NB4 (cell line): ENCODE measurements around the gene MBNL2.

Source experiments
- DNase-seq: peaks from one replicate; pipeline ENCODE4 v3.0.0; 2010; ENCODE audit warnings: low read depth
- H3K4me3 ChIP-seq: one replicate; pipeline ENCODE4 v1.5.1; 2011; ENCODE audit warnings: mild to moderate bottlenecking, low read depth, low read length, moderate library complexity
- MYC ChIP-seq: IDR thresholded peaks from 2 replicates; pipeline ENCODE4 v1.6.1; 2011; ENCODE audit warnings: low read depth, low read length
- POLR2A ChIP-seq: IDR thresholded peaks from 2 replicates; pipeline ENCODE4 v1.6.1; 2011; ENCODE audit warnings: mild to moderate bottlenecking; ENCODE audit not compliant: insufficient read length; ENCODE audit errors: extremely low read depth
- TF ChIP-seq, protein P1 (sequence below): IDR thresholded peaks from 2 replicates; pipeline ENCODE4 v1.6.1; 2011; ENCODE audit warnings: low read depth, low read length
- TF ChIP-seq, protein P2 (sequence below): IDR thresholded peaks from one replicate; pipeline ENCODE4 v1.5.1; 2012; ENCODE audit warnings: low read depth, low read length

The MBNL2 gene

DNA sequence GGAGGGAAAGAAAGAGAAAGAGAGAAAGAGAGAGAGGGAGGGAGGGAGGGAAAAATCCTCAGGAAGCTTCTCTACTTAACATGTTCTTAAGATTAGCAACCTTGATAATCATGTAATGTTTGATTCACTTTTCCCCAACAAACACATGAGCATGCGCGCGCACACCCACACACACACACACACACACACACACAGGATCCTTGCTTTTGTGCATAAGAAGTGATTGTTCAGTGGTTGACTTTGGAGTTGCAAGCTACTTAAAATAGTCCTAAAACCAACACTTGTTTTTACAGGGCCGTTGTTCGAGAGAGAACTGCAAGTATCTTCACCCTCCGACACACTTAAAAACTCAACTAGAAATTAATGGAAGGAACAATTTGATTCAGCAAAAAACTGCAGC is 111.8 kb downstream of the MBNL2 start:
- no peak overlapping the region for H3K4me3 ChIP-seq
- TF ChIP-seq POLR2A: no peak
- TF ChIP-seq, protein P1, sequence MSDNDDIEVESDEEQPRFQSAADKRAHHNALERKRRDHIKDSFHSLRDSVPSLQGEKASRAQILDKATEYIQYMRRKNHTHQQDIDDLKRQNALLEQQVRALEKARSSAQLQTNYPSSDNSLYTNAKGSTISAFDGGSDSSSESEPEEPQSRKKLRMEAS: no peak
- TF ChIP-seq, protein P2, sequence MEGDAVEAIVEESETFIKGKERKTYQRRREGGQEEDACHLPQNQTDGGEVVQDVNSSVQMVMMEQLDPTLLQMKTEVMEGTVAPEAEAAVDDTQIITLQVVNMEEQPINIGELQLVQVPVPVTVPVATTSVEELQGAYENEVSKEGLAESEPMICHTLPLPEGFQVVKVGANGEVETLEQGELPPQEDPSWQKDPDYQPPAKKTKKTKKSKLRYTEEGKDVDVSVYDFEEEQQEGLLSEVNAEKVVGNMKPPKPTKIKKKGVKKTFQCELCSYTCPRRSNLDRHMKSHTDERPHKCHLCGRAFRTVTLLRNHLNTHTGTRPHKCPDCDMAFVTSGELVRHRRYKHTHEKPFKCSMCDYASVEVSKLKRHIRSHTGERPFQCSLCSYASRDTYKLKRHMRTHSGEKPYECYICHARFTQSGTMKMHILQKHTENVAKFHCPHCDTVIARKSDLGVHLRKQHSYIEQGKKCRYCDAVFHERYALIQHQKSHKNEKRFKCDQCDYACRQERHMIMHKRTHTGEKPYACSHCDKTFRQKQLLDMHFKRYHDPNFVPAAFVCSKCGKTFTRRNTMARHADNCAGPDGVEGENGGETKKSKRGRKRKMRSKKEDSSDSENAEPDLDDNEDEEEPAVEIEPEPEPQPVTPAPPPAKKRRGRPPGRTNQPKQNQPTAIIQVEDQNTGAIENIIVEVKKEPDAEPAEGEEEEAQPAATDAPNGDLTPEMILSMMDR: no peak
- no peak for TF ChIP-seq MYC
- no peak for DNase-seq

DNA sequence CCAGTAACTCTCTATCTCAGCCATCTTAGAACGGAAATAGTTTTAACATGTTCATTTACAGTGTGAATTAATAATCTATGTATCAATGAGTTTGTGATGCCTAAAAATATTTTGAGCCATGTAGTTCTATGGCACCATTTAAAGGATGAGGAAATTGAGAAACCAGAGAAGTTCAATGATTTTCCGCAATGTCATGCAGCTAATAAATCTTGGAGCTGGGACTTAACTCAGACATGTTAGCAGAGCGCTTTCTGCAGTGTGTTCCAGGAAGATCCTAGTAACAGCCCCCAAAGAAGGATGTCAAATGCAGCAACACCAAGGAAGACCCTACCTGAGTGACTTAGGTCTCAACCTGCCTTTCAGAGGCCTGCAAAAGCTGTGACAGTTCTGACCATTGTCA is 112.6 kb downstream of the MBNL2 start:
- TF ChIP-seq MYC (no peak), POLR2A (no peak)
- TF ChIP-seq, protein P1: no peak
- TF ChIP-seq, protein P2: no peak
- DNase-seq: no peak

DNA sequence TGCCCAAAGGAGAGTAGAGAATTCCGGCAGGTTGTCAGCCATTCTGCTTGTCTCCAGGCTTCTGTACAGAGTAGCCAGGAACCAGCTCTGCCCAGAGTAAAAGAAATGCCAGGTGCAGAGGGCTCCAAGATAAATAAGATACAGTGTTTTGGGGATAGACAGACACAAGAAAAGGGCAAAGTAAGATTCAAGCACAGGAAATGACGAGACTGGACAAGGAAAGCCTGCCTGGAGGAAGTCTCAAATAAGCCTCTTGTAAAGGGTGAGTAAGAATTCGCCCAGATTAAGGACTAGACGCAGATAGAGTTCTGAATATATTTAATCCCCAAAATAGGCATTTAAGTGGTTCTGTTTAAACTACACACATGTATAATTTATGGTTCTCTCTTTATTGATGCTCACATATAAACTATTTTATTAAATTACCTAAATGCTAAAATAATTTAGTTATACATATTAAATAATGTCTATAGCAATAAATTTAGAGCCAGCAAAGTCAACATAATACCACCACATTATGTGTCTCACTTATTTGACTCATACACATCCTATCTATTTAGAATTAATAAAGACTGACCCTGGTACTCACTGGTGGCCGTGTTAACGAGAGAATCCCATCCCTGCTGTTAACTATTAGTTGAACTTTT is 113.5 kb downstream of the MBNL2 start:
- DNase-seq: no peak
- H3K4me3 ChIP-seq: no peak overlapping the region
- TF ChIP-seq, protein P1: no peak
- TF ChIP-seq, protein P2: no peak
- TF ChIP-seq MYC: no peak
- no peak for TF ChIP-seq POLR2A

More for the DNA sequence above, 112.6 kb downstream of the MBNL2 start:
- H3K4me3 ChIP-seq: no peak overlapping the region

DNA sequence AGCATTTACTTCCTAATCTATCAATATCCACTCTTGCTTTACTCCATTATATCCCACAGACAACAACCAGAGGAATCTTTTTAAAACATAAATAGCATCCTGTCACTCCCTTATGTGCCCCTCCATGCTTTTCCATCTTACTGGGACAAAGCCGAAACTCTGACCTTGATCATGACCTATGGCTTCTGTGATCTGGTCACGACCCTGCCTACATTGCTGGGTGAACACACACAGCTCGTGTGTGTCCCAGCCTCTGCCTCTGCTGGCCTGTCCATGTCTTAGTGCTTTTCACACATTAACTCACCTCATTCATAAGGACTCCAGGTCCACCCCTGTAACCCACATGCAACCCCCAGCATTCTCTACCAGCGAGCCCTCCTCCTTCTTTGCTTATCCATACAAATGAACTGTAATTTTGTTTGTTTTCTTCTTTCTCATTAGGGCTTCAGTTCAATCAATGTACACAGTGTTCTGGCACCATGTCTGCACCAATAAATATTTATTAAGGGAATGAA is 115.9 kb downstream of the MBNL2 start:
- TF ChIP-seq POLR2A (no peak), MYC (no peak)
- TF ChIP-seq, protein P2: no peak
- TF ChIP-seq, protein P1: no peak
- no peak overlapping the region for H3K4me3 ChIP-seq

DNA sequence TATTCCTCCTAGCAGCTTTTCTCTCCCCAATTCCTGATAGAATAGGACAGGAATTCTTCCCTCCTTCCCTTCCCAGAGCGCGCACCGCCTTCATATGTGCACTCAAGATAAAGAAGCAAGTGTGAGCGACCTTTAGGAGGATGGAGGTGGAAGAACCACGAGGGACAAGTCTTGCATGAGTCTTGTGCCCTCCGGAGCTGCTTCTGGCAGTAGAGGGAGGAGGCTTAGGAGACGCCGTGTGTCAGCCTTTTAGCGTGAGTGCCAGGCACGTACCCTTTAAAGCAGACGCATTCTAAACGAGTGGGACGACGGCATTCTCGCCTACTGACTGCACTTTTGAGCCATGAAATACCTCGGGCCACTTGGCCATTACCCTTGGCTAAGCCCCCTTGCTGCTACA is 116.4 kb downstream of the MBNL2 start:
- TF ChIP-seq POLR2A: no peak
- TF ChIP-seq MYC: no peak
- TF ChIP-seq, protein P2: no peak
- TF ChIP-seq, protein P1: no peak
- H3K4me3 ChIP-seq: no peak overlapping the region
- DNase-seq: no peak

More for the DNA sequence above, 115.9 kb downstream of the MBNL2 start:
- DNase-seq: no peak
